ENCODE data around the gene AGTPBP1.

AGTPBP1 gene

DNA sequence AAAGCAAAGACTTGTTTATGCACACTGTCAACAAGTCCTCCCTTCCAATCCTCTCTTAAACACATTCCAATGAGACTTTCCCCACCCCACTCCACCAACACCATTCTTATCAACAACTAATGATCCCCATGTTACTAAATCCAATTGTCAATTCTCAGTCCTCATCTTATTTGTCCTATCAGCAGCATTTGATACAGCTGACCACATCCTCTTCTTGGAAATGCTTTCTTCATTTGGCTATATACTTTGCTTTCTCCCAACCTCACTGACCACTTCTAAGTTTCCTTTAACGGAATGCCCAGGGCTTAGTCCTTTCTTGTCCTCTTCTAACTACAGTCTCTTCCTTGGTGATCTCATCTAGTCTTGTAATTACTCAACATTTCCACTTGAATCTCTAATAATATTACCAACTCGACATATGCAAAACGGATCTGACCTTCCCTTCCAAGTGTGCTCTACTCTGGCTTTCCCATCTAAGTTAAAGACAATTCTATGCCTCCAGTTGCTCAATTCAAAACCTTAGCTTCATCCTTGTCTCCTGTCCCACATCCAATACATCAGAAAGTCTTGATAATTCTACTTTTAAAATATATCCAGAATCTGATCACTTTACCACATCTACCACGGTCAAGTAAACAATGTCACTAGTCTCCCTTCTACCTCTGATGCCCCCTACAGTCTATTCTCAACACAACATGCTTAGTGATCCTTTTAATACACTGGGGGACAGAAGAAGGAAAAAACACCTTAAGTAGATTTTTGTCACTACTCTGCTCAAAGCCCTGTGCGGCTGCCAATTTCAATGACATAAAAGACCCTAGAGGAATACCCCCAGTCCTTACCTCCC is 25.5 kb downstream of the AGTPBP1 start:
- no peak for DNase-seq

DNA sequence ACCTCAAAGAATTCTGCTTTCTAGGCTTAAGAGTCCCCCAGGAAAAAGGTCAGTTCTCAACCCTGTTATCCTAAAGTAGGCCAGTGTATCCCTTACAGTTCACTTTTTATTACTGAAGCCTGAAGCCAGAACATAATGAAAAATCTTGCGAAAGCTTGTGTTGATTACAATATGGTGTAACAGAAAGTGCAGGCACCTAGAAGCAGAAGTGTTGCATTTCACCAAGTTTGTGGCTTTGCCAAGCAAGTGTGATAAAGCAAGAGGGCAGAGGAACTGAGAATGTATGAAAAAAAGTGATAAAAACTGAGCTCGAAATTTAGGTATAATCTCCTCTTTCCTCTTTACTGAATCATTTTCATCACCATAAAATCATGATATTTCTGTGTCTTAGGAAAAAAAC is 26.2 kb downstream of the AGTPBP1 start:
- no peak for DNase-seq

DNA sequence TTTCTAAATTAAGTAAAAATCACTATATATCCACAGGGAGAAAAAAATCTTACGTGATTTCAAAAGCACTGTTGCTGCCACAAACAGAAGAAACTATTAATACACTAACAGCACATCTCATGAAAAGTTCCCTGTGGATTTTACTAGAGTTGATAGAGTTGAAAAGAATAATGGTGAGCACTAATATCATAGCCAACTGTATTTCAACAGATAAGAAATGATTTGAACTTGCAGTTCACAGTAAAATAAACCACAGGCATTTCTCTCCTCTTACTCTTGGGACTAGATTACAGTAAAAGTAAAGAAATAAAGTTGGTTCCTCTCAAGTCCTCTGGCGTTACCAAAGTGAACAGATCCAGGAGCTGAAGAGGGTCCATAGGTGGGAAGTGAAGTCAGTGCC is 27.9 kb downstream of the AGTPBP1 start:
- DNase-seq = no peak

DNA sequence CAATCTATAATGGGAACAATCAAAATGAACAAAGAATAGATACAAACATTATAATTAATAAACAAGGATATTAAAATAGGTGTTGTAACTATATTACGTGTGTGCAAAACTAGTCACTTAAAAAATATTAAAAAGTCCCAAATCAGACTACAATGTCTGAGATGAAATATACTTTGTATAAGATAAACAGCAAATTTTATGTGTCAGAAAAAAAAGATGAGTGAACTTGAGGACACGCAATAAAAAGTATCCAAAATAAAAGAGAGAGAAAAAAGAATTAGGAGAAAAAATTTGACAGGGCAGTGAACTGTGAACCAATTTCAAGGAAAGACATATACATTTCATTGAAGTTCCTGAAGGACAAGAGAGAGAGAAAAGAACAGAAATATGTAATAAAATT is 37.0 kb downstream of the AGTPBP1 start:
- DNase-seq = no peak

DNA sequence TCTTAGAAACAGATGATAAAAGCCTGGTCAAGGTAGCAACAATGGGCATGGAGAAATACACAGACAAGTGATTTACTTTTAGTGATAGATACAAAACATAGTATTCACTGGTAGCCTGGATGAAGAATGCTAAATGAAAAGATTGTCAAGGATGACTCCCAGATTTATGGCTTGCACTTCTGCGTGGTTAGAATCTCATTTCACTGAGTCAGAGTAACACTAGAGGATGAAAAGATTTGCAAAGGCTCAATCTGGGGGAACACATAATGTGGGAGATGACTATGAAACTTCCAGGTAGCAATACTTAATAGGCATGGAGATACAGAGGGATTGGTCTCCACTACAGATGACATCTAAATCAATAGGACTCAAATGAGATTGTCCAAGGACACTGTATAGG is 38.4 kb downstream of the AGTPBP1 start:
- no peak for DNase-seq

DNA sequence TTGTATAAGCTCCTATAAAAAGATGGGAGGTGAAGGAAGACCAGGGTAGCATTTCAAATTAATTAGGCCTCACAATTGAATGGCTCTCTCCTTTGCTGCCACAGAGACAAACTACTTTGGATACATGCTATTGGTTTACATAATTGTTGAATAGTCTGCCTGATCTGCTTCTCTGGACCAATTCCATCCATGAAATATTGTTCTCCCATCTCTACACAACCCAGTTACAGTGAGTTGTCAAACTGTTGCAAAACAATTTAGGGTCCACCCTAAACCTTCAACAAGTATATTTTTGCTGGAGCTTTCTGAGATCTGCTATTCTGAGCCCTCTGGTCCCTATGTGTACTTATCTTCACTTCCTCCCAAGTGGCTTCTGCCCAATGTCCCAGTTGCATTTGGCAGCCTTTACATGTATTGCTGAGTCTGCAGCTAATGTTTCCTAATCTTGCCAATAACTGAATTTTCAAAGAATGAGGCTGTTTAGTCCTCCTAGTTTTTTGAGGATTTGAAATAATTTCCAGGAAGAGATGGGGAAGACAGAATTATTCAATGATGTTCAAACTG is 38.9 kb downstream of the AGTPBP1 start:
- no peak for DNase-seq

DNA sequence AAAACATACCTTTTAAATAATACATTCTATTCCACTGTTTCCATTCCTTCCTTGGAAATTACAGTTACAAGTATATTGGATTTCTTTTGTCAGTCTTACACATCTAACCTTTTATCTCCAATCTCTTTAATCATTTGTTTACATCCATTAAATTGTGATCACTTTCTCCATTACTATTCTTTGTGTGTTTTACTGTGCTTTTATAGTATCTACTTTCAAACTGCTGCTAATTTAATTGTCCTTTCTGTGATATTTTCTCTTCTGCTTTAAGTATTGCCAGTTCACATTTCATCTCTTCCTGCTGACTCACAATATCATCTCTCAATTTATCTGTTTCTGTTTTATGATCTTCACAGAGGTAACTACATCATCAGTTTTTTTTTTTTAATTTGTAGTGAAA is 39.6 kb downstream of the AGTPBP1 start:
- DNase-seq = no peak

DNA sequence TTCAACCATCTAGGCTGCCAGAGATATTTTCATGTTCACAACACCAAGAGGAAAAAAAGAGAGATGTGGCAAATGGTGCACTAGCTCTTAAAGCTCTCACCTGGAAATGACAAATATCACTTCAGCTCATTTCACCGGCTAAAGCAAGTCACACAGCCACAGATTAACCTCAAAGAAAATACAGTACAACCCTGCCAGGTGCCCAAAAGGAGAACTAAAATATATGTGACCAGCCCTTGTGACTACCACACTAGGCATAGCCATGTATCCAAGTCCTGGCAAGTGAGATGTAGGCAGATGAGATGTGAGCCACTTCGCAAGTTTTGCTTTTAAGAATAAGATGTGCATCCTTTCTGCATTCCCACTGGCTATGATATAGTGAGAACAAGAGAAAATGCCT is 41.4 kb downstream of the AGTPBP1 start:
- no peak for DNase-seq

DNA sequence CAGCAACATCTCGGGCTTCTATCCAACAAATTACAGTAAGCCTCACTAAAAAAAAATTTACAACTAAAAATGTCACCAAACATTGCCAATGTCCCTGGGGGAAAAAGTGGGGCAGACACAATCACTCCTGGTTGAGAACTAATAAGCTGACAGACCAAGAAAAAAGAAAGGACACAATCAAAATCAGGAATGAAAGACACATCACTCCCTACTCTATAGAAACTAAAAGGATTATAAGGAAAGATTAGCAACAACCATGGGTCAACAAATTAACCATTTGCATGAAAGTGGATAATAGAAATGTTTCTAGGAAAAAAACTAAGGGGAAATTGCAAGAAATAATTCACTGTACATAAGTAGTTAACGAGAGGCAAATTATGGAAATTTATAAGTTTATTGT is 53.4 kb downstream of the AGTPBP1 start:
- DNase-seq = no peak

DNA sequence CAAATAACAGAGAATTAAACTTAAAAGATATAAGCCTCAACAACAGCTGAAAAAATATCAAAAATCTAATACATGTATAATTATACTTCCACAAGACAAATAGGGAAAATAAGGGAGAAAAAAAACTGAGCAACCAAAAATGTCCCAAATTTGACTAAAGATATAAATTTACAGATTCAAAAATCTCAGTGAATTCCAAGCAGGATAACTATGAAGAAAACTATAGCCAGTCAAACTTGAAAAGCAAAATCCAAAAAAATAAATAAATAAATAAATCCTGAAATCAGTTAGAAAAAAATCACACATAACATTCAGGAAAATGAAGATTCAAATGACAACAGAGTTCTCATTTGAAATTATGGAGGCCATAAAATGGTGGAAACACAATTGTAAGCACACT is 56.7 kb downstream of the AGTPBP1 start:
- DNase-seq = no peak

DNA sequence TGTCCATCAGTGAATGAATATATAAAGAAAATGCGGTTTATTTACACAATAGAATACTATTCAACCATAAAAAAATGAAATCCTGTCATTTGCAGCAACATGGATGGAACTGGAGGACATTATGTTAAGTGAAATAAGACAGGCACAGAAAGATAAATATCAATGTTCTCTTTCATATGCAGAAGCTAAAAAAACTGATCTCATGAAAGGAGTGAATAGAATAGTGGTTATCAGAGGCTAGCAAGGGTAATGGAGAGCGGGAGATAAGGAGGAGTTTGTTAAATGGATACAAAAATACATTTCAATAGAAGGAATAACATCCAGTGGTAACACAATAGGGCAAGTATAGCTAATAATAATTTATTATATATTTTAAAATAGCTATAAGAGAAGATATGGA is 65.0 kb downstream of the AGTPBP1 start:
- no peak for DNase-seq

DNA sequence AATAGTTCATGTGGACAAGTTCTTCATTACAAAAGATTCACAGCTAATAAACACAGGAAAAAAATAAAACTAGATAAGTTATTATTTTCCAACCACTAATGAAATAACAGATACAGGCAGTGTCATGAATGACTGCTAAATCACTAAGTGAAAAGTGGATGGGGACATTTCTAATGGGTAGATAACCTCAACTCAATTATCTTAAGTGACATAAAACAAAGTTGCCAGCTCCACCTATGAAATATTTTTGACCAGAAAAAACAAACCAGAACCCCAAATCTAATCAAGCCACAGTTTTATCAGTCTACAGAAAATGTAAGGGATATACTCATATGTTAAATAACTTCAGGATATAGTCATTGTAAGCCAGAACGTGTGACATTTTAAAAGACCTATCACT is 74.4 kb downstream of the AGTPBP1 start:
- no peak for DNase-seq

DNA sequence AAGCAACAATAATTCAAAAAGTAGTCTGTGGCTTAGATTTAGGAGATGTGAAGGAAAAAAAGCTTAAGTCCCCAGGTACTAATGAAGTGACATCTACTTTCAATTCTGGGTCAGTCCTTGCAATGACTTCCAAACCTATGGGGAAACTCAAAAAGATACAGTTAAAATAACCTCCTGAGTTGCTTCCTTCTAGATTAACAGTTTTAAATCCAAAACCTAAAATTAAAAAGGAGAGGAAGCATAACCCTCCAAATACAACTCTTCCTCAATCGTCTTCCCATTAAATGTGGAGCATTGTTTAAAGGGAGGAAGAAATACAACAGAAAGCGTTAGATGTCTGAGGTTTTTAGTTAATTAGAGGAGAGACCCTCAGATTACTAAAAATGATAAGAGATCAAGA is 75.7 kb downstream of the AGTPBP1 start:
- DNase-seq = no peak

DNA sequence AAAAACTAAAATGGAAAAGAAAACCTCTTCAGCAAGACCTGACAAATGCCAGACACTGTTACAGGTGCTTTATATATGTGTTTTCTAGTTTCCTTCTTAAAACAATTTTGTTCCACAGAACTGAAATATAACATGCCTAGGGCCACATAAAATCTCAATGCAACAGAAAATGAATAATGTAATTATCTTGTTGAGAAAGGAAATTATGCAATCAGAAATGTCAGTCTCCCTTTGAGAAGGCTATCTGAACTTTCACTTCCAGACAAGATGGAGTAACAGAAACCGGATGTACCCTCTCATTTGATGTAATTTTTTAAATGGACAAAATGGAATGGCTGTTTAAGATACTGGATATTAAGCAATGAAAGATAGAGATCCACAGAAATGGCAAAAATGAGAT is 79.2 kb downstream of the AGTPBP1 start:
- no peak for DNase-seq

DNA sequence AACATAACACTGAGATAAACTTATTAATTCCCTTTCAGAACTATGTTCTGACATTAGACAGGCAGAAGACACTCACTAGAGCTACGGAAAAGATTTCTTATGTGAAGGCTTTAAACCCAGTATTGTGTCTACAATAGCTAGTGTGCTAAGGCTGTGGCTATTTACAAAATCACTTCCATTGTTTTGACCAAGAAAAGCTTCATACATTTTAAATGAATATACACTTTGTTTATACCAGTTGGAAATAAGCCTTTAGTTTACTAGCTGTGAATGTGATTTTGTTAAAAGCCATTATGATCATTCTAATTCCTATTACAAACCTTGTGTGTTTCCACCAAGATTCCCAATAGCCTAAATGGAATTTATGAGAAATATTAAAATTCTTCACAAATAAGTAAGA is 83.0 kb downstream of the AGTPBP1 start:
- no peak for DNase-seq

DNA sequence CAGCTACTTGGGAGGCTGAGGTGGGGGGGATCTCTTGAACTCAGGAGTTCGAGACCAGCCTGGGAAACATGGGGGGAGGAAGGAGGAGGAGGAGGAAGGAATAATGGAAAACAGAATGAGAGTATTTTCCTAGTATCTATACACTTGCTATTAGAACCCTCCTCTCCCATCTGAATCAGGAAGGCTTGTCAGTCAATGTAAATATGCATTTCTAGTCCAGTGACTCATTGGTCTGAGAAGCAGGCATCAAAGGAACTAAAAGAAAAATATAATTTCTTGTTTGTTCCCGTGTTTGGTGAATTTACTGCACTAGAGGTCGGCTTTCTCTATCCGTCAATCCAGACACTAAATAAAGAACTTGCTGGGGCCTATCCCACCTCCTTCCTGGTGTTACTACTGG is 88.6 kb downstream of the AGTPBP1 start:
- no peak for DNase-seq

DNA sequence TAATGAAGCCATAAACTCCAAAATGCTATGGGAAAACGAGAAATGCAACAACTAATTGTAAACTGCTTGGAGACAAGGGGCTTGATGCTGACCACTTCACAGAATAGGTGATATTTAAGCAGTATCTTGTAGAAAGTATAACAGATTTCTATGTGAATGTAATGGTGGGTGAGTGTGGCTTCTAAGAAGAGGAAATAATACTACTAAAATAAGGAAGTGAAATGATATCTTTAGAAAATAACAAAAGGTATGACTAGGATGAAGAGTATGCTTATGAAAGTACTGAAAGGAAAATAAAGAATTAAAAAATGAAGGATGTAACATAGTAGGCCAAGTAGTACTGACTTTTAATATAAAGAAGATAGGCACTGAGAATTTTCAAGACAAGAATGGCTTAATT is 94.2 kb downstream of the AGTPBP1 start:
- DNase-seq = no peak

DNA sequence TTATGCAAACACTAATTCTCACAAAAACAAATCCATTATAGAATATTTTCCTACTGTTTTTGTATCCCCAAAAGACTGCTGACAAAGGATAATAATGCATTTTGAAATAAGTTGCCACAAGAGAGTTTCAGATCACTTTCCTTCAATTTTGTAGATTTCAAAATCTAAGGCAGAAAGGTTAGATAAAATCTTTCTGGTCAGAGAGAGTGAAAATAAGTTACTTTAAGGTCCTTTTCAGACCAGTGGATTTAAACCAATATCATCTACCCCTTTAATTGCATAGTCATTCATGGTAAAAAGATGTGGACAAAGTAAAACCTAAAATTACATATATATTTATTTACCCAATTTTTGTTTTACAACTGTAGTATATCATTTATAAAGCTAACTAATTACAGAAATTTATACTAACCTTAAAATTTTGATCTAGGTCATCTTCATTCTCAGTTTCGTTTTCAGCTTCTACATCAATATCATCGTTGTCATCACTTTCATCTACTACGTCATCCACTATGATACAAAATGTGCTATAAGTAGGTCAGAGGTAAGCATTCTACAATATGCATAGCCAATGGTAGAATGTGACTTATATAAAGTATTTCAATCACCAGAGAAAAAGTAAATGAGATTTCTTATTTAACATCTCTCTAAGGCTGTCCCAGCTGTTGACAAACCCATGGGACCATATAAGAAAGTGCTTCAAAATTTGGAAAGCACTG is 95.7 kb downstream of the AGTPBP1 start:
- DNase-seq = no peak

DNA sequence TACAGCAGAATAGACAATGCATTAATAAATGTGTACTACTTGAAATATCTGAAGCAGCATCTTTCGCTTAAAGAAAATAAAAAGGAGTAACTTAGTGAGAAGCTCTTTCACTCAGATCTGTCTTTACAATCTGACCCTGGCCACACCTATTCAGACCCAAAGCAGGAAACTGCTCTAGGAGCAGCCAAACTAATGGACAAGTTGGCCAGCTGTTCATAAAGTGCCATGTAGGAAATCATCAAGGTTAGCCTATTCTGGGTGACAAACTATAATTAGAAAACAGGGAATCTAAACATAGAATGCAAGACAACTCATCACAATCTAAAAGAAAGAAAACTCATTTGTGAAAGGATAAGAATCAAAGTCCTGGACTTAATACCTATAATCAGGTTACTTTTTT is 101.3 kb downstream of the AGTPBP1 start:
- DNase-seq = no peak

DNA sequence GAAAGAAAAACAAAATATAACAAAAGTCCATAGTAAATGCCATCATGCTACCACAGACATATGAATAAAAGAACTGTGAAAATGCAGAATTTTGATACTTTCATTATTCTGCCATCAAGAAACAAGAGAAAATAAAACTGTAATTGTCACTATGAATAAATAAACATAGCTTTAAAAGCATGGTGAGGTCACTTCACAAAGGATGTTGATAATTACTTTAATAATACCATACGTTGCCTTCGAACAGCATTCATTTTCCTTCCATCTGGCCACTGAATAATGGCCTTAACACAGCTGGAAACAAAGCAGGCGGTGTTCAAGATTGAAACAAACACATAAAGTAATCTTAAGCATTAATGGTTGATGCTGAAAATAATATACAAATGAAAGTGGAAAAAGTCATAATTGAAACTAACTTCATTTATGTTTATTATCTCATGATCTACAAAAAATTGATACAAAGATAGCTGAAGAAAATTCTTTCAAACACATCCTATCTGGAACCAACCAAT is 102.0 kb downstream of the AGTPBP1 start:
- no peak for DNase-seq

DNA sequence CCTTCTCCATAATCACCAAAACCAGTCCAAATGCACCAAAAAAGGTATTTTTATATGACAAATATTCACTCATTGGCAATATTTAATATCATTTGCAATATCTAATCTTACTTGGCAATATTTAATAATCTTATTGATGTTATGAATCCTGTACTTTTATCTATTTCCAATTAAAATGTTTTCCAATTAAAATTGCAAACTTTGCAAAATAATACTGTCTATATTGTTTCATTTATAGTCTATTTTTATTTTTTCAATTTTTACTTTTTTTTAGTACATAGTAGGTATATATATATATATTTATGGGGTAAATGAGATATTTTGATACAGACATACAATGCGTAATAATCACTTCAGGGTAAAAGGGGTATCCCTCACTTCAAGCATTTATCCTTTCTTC is 109.9 kb downstream of the AGTPBP1 start:
- no peak for DNase-seq

DNA sequence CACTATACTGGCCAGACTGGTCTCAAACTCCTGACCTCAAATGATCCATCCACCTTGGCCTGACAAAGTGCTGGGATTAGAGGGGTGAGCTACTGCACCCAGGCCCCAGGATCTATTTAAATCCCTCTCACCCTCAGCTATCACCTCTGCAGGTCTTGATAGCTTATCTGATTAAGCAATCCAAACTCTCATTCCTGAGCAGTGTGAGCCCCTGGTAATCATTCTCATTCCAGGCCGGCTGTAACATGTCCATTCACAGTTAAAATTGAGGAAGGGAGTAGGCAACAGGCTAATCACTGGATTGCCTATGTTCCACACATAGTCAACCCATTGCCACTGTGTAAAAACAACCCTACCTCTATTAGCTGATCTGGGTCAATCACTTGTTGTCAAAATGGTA is 111.1 kb downstream of the AGTPBP1 start:
- DNase-seq = no peak

DNA sequence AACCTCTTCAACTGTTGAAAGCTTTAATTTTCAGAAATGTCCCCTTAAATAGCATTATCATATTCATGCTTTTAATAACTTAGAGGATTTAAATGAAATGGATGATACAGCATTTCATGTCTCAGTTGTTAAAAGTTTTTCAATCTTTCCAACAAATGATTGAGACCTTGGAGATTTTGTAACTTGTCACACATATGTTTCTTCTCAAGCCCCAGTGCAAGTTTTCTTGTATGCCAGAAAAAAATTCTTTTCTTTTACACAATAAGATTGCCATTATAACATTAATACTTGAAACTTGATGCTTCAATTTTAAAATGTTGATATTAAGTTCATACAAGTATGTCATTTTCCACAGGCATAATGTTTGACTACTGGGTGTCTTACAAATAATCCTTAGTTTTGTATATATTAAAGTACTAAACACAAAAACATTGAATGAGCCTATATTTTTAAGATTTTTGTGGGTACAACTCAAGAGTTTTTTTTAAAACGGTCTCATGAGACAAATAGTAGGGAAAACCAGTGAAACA is 124.5 kb downstream of the AGTPBP1 start:
- no peak for DNase-seq

DNA sequence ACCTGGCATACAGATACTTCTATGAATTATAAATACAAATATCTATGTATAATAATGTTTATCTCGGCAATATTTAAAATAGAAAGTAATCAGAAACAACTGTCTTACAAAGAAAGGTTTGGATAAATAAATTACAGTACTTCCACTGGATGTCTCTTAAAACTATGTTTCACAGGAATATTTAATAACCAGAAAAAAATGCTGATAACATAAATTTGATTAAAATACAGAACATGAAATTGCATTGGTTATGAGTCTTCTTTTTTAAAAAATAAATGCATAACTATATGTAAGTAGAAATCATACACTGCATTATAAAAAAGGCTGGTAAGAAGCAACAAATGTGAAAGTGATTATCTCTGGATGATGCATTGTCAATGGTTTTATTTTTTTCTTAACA is 126.0 kb downstream of the AGTPBP1 start:
- no peak for DNase-seq

Measured in stimulated activated naive CD4-positive, alpha-beta T cell (primary cell).